Eye (tissue), 1 donor: ENCODE results near the gene PCNX3.
"Not testable (repeated sequence)": the region's sequence is repeated elsewhere in the genome, so short reads cannot be mapped to it uniquely, and the experiment has no call there.

ENCODE experiments used
- DNase-seq: peaks from one replicate; pipeline ENCODE4 v3.0.0-alpha.2; 2015

PCNX3 gene

DNA sequence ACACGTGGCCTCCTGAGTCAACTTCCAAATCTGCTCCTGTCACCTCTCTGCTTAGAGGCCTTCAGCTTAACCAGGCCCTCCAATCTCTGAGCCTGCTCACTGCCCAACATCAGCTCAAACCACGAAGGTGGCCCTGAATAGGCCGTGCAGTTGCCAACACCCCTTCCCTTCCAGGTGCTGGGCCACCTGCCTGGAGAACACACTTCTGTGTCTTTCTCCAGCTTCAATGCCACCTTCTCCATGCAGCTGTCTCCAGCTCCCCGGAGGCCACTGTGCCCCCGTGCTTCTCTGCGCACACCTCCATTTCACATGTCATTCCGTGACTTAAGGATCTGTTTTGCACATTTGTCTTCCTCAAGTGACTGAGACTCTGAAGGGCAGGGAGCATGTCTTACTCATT, 41.9 kb downstream of the PCNX3 start:
- no peak for DNase-seq

DNA sequence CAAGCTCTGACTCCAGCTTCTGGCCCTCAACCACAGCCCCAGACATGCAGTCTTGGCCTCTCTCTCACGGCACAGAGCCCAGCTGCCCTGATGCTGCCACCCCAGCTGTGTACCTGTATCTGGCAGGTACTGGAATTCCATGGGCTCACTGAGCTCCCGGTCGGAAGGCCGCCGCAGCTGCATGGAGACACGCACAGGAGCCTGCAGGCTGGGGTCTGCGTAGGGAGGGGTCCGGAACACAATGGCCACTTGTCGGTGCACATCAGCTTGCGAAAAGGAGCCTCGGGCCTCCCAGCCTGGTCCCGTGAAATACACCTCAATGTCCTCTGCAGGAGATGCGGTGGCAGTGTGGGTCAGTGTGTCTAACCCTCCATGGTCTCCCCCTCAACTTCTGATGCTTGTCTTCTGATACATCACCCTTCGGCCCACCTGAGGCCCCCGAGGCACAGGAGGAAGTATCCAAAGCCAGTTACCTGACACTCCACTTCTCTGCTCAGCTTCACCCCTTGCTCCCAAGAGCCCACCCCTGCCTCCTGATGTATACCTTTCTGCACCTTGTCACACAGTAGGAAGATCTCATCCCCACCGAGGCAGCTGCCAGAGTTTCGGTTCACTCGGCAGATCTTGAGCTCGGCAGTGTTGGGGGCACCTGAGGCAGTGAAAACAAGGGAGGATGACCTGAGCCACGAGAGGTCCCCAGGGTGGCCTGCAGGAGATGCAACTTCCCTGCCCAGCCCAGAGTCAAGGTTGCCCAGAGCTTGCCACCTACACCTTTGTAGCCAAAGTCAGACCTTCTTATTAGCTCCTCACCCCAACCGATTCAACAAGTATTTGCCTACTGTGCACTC, 42.8 kb downstream of the PCNX3 start:
- DNase-seq: no peak

- no peak for DNase-seq
These were observed 44.5 kb downstream of the PCNX3 start for GRCh38 chr11:65660038-65660437.

GRCh38 chr11:65660908-65661307, 45.3 kb downstream of the PCNX3 start:
- DNase-seq: not testable (repeated sequence)

- no peak for DNase-seq
These were observed 46.1 kb downstream of the PCNX3 start for GRCh38 chr11:65661599-65662246.

DNA sequence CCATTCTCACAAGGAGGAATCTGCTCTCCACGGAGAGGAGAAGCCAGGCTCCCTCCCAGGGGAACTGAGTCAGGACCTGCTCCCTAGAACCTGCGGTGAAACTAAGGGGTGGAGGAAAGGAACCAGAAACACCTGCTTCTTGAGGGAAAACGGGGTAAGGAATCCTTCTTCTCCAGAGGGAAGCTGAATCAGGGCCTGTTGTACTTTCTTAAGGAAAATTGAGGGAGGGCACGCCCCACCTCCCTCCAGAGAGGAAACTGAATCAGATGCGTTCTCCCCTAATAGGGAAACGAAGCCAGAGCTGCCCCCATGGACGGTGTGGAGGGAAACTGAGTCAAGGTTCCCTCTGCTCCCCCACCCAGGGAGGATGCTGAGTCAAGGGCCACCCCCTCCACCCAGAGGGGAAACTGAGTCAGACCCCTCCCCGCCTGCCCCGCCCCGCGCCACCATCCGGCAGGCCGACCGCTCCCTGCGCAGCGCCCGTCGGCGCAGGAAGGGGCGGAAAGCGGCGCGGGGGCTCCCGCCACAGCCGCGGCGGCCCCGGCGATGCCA, 46.7 kb downstream of the PCNX3 start:
- DNase-seq: no peak

DNA sequence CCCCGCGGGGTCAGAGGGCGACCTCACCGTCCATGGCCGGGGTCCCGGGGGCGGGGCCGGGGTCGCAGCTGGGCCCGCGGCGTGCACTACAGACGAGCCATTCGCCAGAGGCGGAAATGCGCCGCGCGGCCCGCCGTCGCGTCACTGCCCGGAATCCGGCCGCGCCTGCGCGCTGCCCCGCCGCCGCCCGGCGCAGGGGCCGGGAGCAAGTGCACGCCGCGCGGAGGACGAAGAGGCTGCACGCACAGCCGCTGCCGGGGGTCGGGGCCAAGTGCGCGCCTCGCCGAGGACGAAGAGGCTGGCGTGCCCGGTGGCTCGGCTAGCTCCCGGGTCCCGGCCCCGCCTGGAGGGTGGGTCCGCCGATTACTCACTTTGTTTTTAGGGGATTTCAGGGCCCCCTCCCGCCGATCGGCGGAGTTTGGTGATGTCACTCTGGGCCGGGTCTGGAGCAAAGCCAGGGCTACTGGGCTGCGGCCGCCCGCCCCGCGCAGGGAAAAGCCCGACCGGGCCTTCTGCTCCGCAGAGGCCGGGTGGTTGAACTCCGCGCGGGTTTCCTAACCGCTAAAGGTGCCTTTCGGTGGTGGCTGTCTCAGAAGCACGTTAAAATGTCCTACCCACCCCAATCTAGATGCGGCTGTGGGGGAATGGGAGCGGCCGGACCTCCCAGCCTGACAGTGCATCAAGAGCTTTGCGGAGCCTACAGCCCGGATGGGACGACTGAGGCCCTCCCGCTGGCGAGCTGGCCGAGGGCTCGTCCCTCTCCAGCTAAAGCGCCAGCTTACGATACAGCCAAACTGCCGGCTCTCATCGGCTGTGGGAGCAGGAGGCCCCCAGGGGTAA, 47.4 kb downstream of the PCNX3 start, which contains the start of gene RELA:
RELA (minus strand) TSS at position 118 of the 840 bp plus-strand sequence; CDS start at position 34, 84 bp downstream.
- DNase-seq: peak; percentile 96

DNA sequence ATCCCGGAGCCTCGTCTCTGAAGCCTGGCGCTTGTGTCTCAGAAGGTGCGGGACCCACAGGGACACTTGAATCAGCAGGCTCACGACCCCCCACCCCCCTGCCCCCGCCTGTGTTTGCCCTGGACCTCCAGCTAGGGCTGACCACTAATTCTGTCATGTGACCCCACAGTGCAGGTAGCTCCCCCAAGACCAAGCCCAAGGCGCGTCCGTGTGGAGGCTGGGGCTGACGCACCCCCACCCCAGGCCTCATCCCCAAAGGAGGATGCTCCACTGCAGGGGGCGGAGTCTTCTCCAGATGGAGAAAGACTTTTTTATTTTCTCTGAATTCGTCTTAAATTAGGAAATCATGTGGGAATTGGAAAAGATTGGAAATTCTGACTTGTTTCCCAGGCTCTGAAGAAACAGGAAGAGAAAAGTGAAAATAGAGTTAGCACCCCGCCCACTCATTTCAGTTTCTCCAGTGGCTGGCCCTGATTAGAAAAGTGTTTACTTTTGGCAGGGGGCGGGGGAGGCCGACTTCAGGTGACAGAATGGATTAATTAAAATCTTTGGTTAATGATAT, 48.1 kb downstream of the PCNX3 start:
- DNase-seq: no peak

GRCh38 chr11:65672180-65672860, 56.7 kb downstream of the PCNX3 start:
- no peak for DNase-seq

- no peak for DNase-seq
These were observed 57.4 kb downstream of the PCNX3 start for GRCh38 chr11:65672982-65673381.

DNA sequence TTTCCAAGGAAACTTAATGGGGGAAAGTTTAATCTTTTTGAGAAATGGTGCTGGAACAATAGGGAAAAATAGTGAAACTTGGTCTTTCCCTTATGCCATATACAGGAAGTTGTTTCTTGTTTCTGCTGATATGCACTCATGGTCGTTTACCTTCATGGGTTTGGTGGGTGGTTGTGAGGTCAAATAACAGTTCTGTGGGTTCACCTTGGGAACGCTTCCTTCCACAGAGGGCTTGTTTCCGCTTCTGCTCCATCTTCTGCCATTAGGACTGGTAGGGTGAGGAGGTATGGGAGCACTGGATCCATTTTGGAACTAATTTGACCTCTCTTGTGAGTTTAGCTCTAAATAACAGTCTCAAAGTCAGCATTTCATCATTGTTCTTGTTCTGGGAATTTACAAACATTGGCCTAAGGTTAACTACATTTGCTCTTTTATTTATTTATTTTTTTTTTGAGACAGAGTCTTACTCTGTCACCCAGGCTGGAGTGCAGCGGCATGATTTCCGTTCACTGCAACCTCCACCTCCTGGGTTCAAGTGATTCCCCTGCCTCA, 64.7 kb downstream of the PCNX3 start:
- DNase-seq: no peak

DNA sequence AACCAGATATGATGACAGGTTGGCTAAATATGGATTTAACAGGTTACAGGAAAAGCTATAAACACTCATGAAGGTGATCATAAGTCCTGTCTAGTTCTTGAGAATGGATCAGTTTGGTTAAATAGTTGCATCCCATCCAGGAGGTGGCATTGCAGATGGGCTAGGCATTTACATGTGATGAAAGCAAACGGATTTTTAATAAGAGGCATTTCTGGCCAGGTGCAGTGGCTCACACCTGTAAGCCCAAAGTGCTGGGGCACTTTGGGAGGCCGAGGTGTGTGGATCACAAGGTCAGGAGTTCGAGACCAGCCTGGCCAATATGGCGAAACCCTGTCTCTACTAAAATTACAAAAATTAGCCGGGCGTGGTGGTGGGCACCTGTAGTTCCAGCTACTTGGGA, 67.9 kb downstream of the PCNX3 start:
- DNase-seq: not testable (repeated sequence)

- no peak for DNase-seq
These were observed 70.4 kb downstream of the PCNX3 start for GRCh38 chr11:65685981-65686380.
